Neutrophil (primary cell): Measurements from ENCODE around the gene CCDC167.

Experiments
- H3K27ac ChIP-seq: fragments of 200-600 bp; sonication (generic); 2 replicates; pipeline ENCODE4 v1.5.1; 2016; ENCODE audit warnings: mild to moderate bottlenecking, moderate library complexity
- H3K27me3 ChIP-seq: fragments of 200-600 bp; sonication (generic); 2 replicates; pipeline ENCODE4 v1.6.0; 2016; ENCODE audit warnings: mild to moderate bottlenecking
- H3K36me3 ChIP-seq: fragments of 200-600 bp; sonication (generic); 2 replicates; pipeline ENCODE4 v1.5.1; 2017
- H3K4me1 ChIP-seq, 2 experiments: fragments of 200-600 bp in 1 of 2; sonication (generic) in 1 of 2; 1 replicate in 1 of 2; 2 replicates in 1 of 2; pipeline versions ENCODE4 v1.5.1 to v1.6.1; 2013 to 2016; ENCODE audit warnings: low read depth in 1 of 2, low read length in 1 of 2, mild to moderate bottlenecking in 1 of 2, moderate library complexity in 1 of 2; ENCODE audit not compliant: control insufficient read depth in 1 of 2, insufficient read depth in 1 of 2
- H3K4me3 ChIP-seq, 2 experiments: fragments of 200-600 bp in 1 of 2; sonication (generic) in 1 of 2; 1 replicate in 1 of 2; 2 replicates in 1 of 2; pipeline ENCODE4 v1.5.1; 2013 to 2016; ENCODE audit warnings: low read depth in 1 of 2, low read length in 1 of 2, mild to moderate bottlenecking in 1 of 2, moderate library complexity in 1 of 2
- H3K9me3 ChIP-seq: fragments of 200-600 bp; sonication (generic); 2 replicates; pipeline ENCODE4 v1.5.1; 2016
- TF ChIP-seq, protein P1 (sequence below): fragments of 200-600 bp; sonication (generic); IDR thresholded peaks from 2 replicates; pipeline ENCODE4 v1.5.1; 2016; ENCODE audit warnings: antibody characterized with exemption

CCDC167 gene

DNA sequence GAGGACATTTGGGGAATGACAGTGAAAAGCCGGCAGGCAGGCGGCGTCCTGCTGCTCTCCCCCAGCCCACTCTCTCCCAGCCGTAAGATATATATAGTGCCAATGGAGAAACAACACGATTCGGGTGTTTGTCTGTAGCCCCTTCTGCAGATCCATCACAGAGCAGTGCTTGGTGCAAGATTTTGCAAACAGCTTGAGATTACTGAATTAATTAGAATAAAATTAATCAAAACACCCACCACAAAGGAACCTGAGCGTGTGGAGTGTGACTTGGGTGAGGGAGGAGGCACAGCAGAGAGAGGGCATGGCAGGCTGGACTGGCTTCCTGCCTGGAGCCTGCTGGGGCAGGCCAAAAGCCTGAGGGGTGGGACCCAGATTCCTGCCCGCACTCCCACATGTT lies 28.8 kb upstream of the CCDC167 start:
- Histone ChIP-seq H3K4me1 (no peaks in the 10 kb centered on the region), H3K9me3 (no peaks in the 10 kb centered on the region), H3K27ac (no peak overlapping the region), H3K4me3 (no peak overlapping the region), H3K27me3 (peaks cover 74% of the 10 kb centered on the region), H3K36me3 (no peaks in the 10 kb centered on the region)
- TF ChIP-seq, protein P1, sequence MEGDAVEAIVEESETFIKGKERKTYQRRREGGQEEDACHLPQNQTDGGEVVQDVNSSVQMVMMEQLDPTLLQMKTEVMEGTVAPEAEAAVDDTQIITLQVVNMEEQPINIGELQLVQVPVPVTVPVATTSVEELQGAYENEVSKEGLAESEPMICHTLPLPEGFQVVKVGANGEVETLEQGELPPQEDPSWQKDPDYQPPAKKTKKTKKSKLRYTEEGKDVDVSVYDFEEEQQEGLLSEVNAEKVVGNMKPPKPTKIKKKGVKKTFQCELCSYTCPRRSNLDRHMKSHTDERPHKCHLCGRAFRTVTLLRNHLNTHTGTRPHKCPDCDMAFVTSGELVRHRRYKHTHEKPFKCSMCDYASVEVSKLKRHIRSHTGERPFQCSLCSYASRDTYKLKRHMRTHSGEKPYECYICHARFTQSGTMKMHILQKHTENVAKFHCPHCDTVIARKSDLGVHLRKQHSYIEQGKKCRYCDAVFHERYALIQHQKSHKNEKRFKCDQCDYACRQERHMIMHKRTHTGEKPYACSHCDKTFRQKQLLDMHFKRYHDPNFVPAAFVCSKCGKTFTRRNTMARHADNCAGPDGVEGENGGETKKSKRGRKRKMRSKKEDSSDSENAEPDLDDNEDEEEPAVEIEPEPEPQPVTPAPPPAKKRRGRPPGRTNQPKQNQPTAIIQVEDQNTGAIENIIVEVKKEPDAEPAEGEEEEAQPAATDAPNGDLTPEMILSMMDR = no peak

DNA sequence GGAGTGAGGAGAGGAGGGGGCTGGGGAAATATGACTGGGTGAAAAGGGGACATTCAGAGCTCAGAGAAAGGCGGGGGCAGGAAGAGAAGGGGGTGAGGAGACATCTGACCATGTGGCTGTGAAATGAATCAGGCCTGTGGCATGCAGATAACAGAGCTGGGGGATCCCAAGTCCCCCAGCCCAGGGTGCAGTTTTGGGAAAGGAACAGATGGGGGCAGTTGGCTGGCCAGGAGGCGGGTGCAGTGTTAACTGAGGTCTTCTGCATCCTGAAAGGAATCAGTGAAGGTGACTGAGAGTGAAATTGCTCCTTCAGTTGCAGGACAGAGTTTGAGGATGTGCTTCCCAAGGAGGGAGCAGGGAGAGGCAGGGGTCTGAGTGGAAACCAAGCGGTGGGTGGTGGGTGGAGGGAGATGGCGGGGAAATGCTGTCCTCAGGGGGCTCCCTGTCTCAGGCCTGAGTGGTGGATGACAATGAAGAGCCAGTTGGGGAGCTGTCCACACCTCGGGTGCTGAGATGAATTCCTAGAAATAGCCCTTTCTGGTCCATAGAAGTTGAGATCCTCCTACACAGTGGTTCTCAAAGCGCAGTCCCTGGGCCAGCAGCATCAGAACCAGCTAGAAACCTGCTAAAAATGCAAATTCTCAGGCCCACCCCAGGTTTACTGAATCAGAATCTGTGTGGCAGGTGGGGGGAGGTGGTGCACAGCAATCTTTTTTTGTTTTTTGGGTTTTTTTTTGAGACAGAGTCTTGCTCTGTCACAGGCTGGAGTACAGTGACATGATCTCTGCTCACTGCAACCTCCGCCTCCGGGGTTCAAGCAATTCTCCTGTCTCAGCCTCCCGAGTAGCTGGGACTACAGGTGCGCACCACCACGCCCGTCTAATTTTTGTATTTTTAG lies 26.0 kb upstream of the CCDC167 start:
- Histone ChIP-seq H3K36me3 (no peaks in the 10 kb centered on the region), H3K4me1 (no peaks in the 10 kb centered on the region)

DNA sequence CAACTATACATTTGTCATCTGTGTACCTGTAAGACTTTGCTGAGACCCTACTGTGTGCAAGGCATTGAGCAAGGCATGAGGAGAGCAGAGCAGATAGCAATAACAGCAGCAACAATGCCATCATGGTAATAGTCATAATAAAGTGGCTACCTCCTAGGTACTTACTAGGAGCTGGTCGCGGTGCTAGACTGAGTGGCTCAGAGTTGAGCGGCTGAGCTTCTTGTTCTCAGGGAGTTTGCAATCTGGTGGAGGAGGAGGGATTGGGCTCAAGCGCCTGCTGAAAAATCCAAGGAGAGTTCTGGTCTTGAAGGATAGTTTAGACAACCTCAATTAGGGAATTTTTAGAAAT lies 25.3 kb upstream of the CCDC167 start:
- H3K27ac ChIP-seq = no peak overlapping the region
- no peaks in the 10 kb centered on the region for H3K36me3 ChIP-seq
- no peaks in the 10 kb centered on the region for H3K9me3 ChIP-seq
- H3K4me1 ChIP-seq = no peaks in the 10 kb centered on the region
- H3K4me3 ChIP-seq = no peak overlapping the region
- H3K27me3 ChIP-seq = peaks cover 70% of the 10 kb centered on the region
- TF ChIP-seq, protein P1 = no peak

More for the DNA sequence above, 26.0 kb upstream of the CCDC167 start:
- no peak overlapping the region for H3K27ac ChIP-seq
- no peaks in the 10 kb centered on the region for H3K9me3 ChIP-seq
- H3K27me3 ChIP-seq = peaks cover 72% of the 10 kb centered on the region
- no peak overlapping the region for H3K4me3 ChIP-seq
- TF ChIP-seq, protein P1 = no peak

DNA sequence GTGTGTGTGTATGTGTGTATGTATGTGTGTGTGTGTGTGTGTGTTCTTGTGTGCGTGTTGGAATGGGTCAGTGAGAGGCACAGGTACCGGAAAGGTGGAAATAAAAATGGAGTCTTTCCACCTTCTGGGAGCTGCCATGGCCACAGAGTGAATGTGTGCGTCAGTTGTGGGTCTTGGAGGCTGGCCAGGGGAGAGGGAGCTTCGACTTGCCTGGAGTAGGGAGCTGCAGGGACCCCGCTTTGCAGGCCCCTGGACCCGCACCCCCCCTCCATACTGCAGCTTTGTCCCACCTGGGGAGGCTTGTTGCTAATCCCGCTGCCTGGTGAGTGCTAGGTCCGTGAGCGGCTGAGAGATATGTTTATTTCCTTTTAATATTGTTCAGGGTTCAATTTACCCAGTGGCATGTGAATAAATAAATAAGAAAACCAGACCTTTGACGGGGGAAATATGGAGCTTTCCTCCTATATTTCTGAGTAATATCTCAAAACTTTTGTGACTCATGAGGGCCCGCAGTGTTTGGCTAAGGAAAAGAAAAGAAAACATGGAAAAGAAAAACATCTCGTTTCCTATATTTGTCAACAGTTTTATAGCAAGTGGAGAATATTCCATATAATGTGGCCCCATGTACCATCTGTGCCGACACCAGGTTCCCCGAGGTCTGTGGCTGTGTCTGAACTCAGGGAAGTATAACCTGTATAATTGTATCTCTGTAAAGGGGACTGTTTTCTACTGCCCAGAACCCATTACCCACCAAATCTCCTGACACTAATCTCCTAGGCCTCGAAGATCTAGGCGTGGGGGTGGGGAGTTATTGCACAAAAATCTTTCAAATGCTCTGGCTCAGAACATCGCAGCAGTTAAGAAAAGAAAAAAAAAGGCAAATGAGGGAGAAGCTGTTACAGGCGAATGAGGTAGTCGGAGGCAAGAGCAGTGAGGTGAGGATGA lies 24.6 kb upstream of the CCDC167 start:
- TF ChIP-seq, protein P1 = no peak
- Histone ChIP-seq H3K27me3 (peaks cover 69% of the 10 kb centered on the region), H3K9me3 (no peaks in the 10 kb centered on the region), H3K36me3 (no peaks in the 10 kb centered on the region), H3K4me1 (no peaks in the 10 kb centered on the region), H3K4me3 (no peak overlapping the region), H3K27ac (no peak overlapping the region)

DNA sequence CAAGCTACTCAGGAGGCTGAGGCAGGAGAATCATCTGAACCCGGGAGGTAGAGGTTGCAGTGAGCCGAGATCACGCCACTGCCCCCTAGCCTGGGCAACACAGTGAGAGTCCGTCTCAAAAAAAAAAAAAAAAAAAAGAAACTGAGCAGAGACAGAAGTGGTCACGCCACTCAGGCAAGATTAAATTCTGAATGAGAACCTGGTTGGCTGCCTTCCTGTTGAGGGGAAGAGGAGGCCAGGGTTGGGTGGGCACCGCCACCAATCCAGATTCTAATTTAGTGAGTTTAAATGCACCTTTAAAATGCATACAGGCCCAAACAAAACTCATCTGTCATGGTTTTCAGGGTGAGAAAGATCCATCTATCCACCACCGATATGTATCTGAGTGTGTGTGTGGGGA lies 23.7 kb upstream of the CCDC167 start:
- H3K27ac ChIP-seq = no peak overlapping the region
- no peak overlapping the region for H3K4me3 ChIP-seq
- TF ChIP-seq, protein P1 = no peak
- H3K36me3 ChIP-seq = no peaks in the 10 kb centered on the region
- peaks cover 74% of the 10 kb centered on the region for H3K27me3 ChIP-seq
- H3K9me3 ChIP-seq = no peaks in the 10 kb centered on the region
- no peaks in the 10 kb centered on the region for H3K4me1 ChIP-seq
